ENCODE data around the gene DUOXA2.

The DUOXA2 gene

GRCh38 chr15:45110256-45110820 is 3.8 kb upstream of the DUOXA2 start:
- TF ChIP-seq, protein P1, sequence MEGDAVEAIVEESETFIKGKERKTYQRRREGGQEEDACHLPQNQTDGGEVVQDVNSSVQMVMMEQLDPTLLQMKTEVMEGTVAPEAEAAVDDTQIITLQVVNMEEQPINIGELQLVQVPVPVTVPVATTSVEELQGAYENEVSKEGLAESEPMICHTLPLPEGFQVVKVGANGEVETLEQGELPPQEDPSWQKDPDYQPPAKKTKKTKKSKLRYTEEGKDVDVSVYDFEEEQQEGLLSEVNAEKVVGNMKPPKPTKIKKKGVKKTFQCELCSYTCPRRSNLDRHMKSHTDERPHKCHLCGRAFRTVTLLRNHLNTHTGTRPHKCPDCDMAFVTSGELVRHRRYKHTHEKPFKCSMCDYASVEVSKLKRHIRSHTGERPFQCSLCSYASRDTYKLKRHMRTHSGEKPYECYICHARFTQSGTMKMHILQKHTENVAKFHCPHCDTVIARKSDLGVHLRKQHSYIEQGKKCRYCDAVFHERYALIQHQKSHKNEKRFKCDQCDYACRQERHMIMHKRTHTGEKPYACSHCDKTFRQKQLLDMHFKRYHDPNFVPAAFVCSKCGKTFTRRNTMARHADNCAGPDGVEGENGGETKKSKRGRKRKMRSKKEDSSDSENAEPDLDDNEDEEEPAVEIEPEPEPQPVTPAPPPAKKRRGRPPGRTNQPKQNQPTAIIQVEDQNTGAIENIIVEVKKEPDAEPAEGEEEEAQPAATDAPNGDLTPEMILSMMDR (IDR thresholded peaks at IDR 0.05; ENCODE audit: control insufficient read depth, extremely low read depth, insufficient read depth) = no peak
- DNase-seq (ENCODE audit: low read depth) = no peak
- H3K4me3 ChIP-seq (ENCODE audit: low read depth, low read length) = no peak overlapping the region

DNA sequence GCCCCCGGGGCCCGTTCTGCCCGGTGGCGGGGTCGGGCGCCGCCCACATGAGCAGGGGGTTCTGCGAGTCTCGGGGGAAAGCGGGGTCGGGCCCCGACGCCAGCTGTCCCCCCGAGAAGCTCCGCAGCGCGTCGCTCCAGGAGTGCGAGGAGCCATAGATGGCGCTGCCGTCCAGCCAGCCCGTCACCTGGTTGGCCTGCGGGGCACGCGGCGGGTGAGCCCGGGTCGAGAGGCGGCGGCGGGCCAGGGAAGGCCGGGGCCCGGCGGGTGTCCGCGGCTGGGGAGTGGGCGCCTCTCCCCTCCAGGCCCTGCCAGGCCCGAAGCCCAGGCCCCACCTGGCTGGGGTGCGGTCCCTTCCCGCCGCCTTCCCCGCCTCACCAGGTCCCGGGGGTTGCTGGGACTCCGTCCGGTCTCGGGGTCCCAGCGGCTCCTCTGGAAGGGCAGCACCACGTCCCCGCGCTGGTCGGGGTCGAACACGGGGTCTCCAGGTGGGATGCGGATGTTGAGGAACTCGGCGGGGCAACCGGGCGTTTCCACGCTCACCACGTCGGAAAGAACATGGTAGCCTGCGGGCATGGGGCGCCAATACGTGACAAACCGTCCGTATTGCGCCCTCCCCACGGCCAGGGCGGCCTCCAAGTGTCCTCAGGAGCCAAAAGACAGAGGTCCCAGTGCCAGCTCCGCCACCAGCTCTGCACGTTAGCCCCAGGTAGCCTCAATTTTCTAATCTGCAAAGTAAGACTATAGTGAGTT is 2.6 kb upstream of the DUOXA2 start:
- H3K4me3 ChIP-seq (ENCODE audit: low read depth, low read length) = no peak overlapping the region
- TF ChIP-seq, protein P1 (IDR thresholded peaks at IDR 0.05; ENCODE audit: control insufficient read depth, extremely low read depth, insufficient read depth) = no peak
- DNase-seq (ENCODE audit: low read depth) = no peak

DNA sequence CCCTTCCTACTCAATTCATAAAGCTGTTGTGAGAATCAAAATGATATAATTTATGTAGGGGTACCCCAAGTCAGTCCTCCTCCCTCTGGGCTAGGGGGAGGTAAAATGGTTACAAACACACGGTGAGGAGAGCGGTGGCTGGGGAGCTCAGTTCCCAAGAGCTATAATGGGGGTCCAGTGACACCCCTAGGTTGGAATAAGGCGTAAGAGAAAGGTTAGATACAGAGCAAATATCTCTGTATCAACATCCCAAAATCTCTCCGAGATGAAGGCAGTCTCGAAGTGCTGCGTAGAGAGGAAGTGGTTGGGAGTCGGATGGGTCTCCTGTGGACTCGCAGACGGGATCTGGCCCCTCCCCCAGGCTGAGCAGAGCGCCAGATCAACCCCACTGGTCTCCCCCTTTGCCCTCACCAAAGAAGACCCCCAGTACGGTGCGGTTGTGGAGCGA is 2.0 kb upstream of the DUOXA2 start:
- no peak overlapping the region for H3K4me3 ChIP-seq (ENCODE audit: low read depth, low read length)
- TF ChIP-seq, protein P1 (IDR thresholded peaks at IDR 0.05; ENCODE audit: control insufficient read depth, extremely low read depth, insufficient read depth) = no peak
- no peak for DNase-seq (ENCODE audit: low read depth)

GRCh38 chr15:45112591-45113379 is 1.3 kb upstream of the DUOXA2 start:
- no peak overlapping the region for H3K4me3 ChIP-seq (ENCODE audit: low read depth, low read length)
- no peak for DNase-seq (ENCODE audit: low read depth)
- TF ChIP-seq, protein P1 (IDR thresholded peaks at IDR 0.05; ENCODE audit: control insufficient read depth, extremely low read depth, insufficient read depth) = no peak

- H3K4me3 ChIP-seq (ENCODE audit: low read depth, low read length) = no peak overlapping the region
- no peak for DNase-seq (ENCODE audit: low read depth)
- TF ChIP-seq, protein P1 (IDR thresholded peaks at IDR 0.05; ENCODE audit: control insufficient read depth, extremely low read depth, insufficient read depth) = no peak
Measured at GRCh38 chr15:45113380-45113990, 641 bp upstream of the DUOXA2 start.

- no peak for DNase-seq (ENCODE audit: low read depth)
- TF ChIP-seq, protein P1 (IDR thresholded peaks at IDR 0.05; ENCODE audit: control insufficient read depth, extremely low read depth, insufficient read depth) = no peak
- H3K4me3 ChIP-seq (ENCODE audit: low read depth, low read length) = no peak overlapping the region
Measured at GRCh38 chr15:45114751-45115085, 592 bp downstream of the DUOXA2 start.

Measured in LNCaP clone FGC (cell line).